ENCODE measurements around the gene KIF16B.
"Not testable (repeated sequence)": the region's sequence is repeated elsewhere in the genome, so short reads cannot be mapped to it uniquely, and the experiment has no call there.

The KIF16B gene

DNA sequence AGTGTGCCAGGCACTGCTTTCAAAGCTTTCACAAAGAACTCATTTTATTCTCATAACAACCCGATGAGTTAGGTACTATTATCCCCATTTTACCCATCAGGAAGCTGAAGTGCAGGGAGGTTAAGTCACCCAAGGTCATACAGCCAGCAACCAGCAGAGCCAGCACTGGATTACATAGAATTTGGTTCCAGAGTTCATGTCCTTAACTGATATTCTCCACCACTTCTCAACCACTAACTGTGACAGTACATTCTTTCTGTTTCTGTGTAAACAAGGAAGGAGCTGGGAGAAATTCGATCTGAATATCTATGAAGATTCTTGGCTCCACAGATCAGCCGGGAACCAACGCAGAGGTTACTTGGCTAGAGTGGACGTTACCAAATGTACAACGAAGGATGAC, 98.0 kb downstream of the KIF16B start:
- no peak for DNase-seq (ENCODE audit: low spot score)

DNA sequence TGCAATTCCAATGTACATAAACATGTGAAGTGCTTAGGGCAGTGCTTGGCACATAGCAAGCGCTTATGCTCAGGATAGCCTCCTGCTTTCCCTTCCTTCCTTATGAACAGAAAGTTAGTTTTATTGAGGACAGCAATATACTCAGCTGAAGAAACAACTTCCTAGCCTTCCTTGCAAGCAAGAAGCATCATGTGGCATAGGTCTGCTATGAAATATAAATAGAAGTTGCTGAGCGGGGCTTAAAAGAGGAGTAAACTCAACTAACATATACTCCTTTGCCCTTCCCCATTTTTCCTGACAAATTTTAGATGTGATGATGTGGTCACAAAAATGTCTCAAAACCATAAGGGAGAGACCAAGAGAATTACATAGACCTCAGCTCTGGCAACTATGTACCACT, 98.9 kb downstream of the KIF16B start:
- DNase-seq (ENCODE audit: low spot score), result no peak

DNA sequence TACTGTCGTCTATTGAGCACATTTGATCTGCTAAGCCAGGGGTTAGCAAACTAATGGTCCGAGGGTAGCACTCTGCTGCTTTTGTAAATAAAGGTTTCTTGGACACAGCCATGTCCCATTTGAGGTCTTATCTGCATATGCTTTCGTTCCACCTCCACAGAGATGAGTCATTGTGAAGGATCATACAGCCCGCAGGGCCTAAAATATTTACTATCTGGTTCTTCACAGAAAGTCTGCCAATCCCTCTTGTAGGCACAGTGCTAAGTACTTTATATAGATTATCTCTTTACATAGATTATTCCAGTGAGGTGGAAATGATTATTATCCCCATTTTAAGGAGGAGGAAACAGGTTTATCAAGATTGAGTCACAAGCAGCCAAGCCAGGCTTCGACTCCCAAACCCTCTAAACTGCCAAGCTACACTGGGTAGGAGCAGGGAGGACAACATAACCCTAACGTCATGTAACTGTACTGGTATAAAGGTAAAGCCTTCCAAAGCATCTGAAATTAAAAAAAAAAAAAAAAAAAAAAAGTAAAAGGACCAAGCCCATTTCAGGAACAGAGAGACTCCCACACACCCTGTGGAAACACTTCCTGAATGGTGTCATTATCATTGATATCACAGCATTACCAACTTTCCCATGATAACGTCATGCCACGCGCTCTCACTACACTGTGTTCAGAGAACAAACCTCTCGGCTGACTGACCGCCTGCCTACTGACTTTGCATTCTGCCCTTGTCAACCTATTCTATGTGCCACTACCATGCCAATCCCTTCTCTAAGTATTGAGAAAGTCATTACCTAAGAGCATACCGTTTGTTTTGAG, 101.0 kb downstream of the KIF16B start:
- DNase-seq (ENCODE audit: low spot score), result no peak

DNA sequence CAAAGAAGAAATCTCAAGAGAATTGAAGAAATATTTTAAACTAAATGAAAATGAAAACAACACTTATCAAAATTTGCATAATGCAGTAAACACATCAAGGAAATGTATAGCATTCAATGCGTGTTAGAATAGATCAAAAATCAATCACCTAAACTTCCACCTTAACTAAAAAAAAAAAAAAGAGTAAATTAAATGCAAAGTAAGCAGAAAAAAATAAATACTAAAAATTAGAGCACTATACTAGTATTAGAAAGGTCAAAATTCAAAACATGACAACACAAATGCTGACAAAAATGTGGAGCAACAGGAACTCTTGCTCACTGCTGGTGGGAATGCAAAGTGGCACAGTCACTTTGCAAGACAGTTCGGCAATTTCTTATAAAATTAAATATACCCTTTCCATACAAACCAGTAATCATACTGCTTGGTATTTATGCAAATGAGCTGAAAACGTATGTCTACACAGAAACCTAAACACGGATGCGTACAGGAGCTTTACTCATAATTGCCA, 103.8 kb downstream of the KIF16B start:
- DNase-seq (ENCODE audit: low spot score), result no peak

DNA sequence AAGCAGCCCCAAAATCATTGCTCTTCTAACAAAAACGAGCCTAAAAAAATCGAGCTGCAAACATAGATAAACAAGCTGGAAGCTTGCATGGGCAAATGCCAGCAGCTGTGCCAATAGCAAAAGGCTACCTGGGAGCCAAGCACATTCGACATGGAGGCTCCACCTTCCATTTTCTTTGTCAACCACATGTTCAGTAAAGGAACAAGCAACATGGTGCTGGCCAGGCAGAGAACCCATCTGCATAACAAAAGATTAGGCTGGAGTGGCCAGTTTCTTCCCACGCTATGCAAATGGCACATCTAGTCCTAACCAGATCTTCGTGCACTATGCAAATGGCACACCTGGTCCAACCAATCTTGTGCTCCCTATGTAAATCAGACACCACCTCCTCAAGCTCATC, 110.5 kb downstream of the KIF16B start:
- no peak for DNase-seq (ENCODE audit: low spot score)

DNA sequence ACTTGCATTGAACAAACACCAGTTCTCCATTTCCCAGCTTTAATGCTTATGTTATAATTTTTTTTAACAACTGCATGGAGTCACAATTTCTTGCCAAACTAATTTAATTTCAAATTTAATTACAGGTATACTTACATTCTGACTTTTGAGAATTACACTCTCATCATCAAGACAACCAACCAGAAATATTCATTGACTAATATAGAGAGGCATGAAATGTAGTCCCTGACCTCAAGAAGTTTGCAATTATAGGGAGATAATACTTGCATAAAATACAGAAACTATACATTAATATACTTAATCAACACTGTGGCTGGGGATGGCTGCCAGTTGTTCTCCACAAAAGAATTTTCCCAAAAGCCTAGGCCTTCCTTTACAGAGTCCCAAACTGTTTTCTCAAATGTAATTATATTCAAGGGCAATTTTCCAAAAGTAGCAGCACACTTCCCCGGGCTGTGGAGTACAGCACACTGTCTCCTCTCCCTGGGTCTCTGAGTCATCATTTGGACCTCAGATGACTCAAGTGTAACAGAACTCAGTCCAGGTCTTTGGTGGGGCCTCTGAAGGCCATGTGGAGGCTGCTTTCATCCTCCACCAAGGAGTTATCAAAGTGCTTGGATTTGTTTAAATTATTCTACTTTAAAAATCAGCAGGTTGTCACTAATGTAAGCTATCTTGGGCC, 114.1 kb downstream of the KIF16B start:
- DNase-seq (ENCODE audit: low spot score), result no peak

DNA sequence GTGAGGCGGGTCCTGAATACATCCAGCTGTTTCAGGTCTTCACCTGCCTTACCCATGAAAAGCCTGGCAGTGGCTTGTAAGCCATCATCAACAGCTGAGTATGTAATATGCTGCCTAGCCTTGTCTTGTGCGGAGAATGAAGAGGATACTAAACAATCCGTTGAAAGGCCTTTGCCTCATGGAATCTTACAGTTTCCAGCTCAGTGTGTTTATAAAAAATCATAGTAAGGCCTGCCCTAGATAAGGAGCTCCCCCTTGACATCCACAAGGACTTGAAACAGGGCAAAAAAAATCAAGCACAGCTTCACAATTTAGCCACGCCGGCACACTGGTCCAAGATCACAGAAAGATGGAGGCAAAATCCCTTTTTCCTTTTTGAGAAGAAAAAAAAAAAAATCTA, 115.7 kb downstream of the KIF16B start:
- DNase-seq (ENCODE audit: low spot score), result no peak

DNA sequence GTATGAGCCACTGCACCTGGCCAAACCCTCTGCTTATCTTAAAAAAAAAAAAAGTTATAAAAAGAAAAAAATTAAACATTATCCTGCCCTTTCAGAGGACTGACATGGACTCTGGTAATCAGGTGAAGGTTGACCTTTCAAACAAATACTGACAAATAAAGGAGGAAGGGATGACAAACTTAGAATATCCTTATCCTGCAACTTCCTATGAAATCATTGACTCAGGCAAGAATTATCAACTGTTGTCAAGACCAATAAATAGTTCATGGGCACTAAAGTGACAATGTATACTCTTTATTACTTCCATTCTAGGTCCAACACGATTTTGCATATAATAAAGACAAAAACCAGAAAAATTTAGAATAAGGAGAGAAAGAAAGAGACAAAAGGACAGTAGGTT, 117.9 kb downstream of the KIF16B start:
- DNase-seq (ENCODE audit: low spot score), result no peak

DNA sequence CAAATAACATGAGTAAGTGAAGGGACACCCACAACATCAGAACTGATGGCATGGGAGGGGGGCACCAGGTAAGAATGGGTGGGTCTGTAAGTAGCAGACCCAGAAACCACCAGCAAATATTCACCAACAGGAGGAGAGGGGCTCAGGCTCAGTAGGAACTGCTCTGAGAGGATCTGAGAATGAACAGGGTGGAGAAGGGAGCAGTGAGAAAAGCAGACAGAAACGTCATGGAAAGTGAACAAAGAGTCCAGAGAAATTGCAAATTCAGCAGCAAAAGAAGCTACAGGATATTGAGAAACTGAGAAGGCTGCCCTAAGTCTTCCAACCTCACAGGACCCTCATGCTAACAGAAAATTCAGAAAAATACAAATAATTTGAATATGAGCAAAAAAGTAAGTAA, 121.3 kb downstream of the KIF16B start:
- no peak for DNase-seq (ENCODE audit: low spot score)

DNA sequence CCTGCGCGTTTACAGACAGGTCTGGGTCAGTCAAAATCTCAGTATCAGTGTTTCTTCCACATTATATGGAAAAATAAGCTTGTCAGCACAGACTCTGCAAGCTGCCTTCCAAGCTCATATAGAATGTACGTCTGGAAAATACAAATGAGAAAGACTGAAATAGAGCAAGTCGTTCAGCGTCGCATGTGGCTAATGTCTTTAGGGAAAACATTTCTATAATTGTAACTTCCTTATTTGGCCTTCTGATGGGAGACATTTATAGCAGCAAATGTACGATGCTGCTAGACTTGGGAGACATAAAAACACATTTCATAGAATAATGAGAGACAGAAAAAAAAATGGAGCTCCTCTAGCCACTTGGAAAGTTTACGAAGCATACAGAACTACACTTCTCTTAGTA, 122.2 kb downstream of the KIF16B start:
- DNase-seq (ENCODE audit: low spot score), result no peak

DNA sequence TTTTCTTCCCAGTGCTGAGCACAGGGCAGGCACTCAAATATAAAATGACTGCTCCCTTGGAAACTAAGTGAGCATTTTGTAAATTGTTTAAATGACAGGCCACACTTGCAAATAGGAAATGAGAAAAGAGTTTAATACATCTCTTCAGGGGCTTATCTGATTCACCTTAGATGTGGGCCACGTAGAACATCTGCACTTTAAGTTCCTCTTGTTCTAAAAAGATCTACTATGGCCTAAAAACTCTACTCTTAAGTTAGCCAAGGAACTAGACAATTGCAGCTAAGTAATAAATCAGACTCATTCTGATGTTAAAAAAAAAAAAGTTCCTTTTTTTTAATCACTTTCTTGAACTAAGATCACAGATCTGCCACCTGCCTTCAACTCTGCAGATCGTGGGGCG, 126.3 kb downstream of the KIF16B start:
- no peak for DNase-seq (ENCODE audit: low spot score)

DNA sequence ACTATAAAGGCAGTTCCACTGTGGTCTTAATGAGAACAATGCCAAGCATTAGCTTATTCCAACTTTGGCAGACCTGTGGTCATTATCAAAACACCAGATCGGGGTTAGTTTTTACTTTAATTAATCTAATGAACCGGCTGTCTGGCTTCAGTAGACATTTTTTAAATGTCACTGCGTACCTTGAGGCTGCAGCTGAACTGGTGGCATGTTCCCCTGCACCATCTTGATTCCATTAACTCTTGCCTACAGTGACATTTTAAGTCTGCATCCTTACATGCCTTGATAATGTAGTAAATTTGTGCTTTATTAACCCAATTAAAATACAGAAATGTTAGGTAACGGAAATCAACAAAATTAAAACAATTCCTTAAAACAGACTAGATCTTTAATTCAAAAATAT, 127.0 kb downstream of the KIF16B start:
- no peak for DNase-seq (ENCODE audit: low spot score)

DNA sequence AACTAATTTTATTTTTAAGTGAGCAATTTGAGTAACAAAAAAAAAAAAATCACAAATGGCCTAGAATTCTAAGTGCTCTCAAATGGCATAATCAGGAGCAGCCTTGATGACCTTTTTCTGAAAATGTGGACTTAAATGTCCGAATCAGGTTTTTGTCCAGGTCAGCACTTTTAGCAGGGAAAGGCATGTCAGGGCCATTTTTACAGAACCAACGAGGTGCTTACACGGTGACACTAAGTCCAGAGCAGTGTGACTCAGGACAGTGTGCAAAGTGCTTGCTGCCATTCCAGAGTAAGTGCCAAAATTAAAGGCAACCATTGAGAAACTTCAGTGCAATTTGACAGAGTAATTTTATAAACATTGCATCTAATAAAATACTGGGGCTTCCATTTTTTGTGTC, 127.8 kb downstream of the KIF16B start:
- DNase-seq (ENCODE audit: low spot score), result no peak

DNA sequence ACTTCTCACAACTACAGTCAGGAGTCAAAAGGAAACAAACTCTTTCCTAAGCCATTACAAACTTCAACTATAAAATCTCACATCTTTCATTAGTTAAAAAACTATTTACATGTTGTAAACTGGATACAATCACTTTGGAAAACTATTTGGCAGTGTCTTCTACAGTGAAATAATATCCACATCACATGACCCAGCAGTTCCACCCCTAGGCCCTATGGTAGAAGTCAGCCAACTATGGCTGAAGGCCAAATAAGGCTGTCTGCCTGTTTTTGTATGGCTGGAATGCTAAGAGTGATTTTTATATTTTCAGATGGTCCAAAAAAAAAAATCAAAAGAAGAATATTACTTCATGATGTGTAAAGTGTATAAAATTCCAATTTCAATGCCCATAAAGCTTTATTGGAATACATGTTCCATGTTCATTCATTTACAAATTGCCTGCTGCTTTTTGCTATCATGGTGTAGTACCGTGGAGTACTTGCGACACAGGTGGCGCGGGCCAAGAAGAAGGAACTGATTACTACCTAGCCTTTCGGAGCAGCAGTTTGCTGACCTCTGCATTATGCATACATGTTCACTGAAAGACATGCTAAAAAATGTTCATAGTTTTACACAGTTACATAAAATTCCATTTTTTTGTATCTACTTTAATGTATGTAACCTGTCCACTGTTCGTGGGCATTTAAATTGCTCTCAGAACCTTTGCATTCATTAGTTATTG, 129.0 kb downstream of the KIF16B start:
- no peak for DNase-seq (ENCODE audit: low spot score)

DNA sequence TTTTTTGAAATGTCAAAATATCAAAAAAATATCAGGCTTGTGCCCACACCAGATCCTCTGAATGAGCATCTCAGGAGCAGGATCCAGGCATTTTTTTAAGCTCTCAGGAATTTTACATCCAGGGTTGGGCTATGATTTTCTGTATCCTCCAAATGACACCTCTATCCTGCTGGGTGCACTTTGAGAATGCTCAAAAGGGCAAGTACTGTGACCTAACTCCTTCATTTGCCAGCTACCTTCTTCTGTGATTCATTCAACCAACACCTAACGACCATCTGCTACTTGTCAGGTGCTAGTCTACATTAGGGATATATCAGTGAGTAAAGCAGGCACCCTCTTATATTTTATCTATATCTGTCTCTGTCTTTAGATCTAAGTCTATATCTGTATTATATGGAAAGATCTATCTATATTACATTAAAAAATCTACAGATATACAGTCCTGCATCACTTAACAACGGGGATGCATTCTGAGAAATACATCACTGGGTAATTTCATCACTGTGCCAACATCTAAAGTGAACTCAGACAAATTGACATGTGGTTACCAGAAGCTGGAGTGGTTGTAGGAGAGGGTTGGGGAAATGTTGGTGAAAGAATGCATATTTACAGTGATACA, 131.6 kb downstream of the KIF16B start:
- no peak for DNase-seq (ENCODE audit: low spot score)

DNA sequence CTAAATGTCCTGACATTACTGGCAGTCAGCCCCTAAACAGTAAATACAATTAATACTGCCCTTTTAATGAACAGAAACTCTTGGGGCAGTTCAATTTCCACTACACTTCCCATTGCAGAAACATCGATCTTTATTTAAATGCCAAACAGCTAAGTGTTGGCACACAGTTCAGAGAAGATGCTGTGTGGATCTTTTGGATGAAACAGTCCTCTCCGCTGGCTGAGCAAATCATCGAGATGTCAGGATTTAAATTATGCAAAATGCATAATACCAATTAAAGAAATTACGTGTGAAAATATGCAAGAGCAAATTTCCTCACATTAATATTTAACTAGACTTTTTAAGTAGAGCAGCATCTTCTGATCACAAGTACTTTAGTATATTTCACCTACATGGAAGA, 132.6 kb downstream of the KIF16B start:
- DNase-seq (ENCODE audit: low spot score), result no peak

DNA sequence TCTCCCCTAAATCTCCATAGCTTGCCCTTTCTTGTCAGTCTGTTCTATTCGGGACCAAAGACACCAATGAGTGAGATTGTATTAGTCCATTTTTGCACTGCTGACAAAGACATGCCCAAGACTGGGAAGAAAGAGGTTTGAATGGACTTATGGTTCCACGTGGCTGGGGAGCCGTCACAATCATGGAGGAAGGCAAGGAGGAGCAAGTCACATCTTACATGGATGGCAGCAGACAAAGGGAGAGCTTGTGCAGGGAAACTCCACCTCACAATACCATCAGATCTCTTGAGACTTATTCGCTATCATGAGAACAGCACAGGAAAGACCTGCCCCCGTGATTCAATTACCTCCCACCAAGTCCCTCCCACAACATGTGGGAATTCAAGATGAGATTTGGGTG, 133.7 kb downstream of the KIF16B start:
- DNase-seq (ENCODE audit: low spot score), result not testable (repeated sequence)

DNA sequence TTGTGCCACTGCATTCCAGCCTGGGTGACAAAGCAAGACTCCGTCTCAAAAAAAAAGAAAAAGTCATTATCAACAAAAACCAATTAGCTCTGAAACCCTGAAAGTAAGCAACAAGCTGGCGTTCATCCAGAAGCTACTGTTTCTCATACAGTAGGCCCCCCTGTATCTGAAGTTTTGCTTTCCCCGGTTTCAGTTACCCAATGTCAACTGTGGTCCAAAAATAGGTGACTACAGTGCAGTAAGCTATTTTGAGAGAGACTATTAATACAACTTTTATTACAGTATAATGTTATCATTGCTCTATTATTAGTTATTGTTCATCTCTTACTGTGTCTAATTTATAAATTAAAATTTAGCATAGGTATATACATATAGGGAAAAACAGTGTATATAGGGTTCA, 135.1 kb downstream of the KIF16B start:
- DNase-seq (ENCODE audit: low spot score), result no peak

DNA sequence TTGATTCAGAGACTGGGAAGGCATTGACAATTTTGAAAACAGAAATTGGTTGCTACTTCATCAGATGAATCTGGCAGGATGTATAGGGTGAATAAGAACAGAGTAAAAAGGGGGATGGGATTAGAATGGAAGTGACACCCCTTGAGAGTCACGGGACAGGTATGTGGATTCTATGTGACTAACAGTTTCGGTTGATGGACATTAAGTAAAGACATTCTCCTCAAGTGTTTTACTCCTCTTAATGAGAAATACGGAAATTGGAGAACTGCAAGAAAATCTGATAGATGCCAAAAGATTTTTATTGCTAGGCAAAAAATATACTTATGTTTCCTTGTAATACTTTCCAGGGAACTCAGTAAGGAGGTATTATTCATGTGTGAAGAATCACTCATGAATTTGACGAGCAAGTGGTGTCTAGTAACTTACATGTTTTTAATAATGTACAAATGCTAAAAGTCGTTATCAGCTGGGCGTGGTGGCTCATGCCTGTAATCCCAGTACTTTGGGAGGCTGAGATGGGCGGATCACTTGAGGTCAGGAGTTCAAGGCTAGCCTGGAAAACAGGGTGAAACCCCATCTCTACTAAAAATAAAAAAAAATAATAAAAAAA, 135.8 kb downstream of the KIF16B start:
- no peak for DNase-seq (ENCODE audit: low spot score)

DNA sequence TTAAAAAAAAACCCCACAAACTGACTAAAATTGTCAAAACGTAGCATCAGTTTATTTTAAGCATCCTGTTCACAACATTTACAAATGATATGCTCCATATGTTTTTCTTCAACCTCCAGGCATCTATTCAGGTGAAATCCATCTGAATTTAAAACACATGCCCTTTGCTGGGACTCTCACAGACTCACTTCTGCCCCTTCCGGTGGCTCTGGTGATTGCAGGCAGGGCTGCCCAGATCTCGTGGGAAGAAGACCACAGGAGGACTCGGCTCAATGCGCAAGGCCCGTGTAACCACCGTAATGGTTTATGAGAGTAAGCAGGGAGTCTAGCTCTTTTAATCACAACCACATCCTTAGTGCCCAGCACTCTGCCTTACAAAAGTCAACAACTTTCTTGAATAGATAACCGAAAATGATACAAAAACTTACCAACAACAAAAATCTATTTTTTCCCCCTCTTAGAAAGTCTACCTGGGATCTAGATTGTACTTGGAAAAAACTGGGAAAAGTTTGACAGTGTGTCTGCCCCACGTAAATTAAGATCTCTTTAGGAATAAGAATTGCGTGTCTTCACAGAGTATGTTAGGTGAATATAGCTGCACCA, 139.1 kb downstream of the KIF16B start:
- peak; percentile 30 for DNase-seq (ENCODE audit: low spot score)

DNA sequence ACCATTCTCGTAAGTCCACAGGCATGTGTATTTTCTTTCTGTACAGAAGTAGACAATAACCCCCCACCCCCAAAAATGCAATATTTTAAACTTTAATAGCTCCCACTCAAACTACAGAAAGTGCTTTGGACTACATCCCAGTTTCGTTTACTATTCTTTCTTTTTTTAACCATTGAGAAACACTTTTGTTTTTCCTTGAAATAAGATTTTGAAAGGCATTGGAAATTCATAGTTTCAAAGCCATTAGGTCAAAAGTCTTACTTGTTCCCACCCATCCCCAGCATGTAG, 140.0 kb downstream of the KIF16B start:
- DNase-seq (ENCODE audit: low spot score), result no peak
